Karpas-422 (cell line): ENCODE data around the gene SLC16A10. TPM values are rescaled to one million over a fixed set of nuclear protein-coding genes. Genes with fewer than 3 reads are reported as not detected.

Source experiments
- small RNA-seq: library from RNA; depleted of rRNA; stranded (forward); fragments of <200 nt; gene quantifications from one replicate; pipeline ENCODE3, GENCODE V24; 2014
- total RNA-seq: library from RNA; depleted of rRNA; stranded (reverse); fragments of >200 nt; shearing (Covaris generic); gene quantifications from 2 replicates; pipeline ENCODE4 v1.2.3, GENCODE V29; 2014; ENCODE audit warnings: low replicate concordance; rRNA removed

Gene SLC16A10
- total RNA-seq, 1 experiment from 2014 or later, result 0.37 TPM

Small RNAs within 50 kb of the gene (small RNA-seq; reads per million reads assigned to genes)
- gene RNU6-960P, result not detected

Other genes starting within 250 kb of the SLC16A10 start
- 38.2 and 87.4 TPM in 2 replicates for gene AMD1, start 212.7 kb upstream of the SLC16A10 start, total RNA-seq
- gene GTF3C6, start 128.8 kb upstream of the SLC16A10 start, total RNA-seq, result 30.4 and 39.7 TPM in 2 replicates
- gene RPF2, start 105.5 kb upstream of the SLC16A10 start, total RNA-seq, result 26.8 and 55.5 TPM in 2 replicates